HCT116 (cell line): ENCODE measurements around the gene SEPHS1. TPM values are rescaled to one million over a fixed set of nuclear protein-coding genes. Genes with fewer than 3 reads are reported as not detected.
"Not testable (repeated sequence)": the region's sequence is repeated elsewhere in the genome, so short reads cannot be mapped to it uniquely, and the experiment has no call there.

Source experiments
- ATAC-seq: fragments of 200-7000 bp; cut with Tn5 transposase; 2 replicates; pipeline ENCODE4 v1.9.1; 2020; ENCODE audit warnings: mild to moderate bottlenecking, moderate library complexity
- BruUV-seq: library from RNA; stranded (reverse); fragments of 400-500 nt; replicated peaks from 2 replicates; lab custom pipeline; 2021; lab: Mats Ljungman, UMichigan
- CTCF ChIA-PET: fragments of 300-600 bp; sonication (Branson Sonifier 250); formaldehyde crosslinking; loops from one replicate; lab custom pipeline; 2021; ENCODE audit warnings: antibody characterized with exemption; lab: Charles Lee
- POLR2A ChIA-PET: fragments of 300-600, 350-600 bp; sonication (Branson Sonifier 250); formaldehyde crosslinking; loops from one replicate; lab custom pipeline; 2021; ENCODE audit warnings: antibody characterized with exemption; lab: Charles Lee
- RAD21 ChIA-PET, 2 experiments: fragments of 300-600 bp; sonication (Branson Sonifier 250); formaldehyde crosslinking; loops; one replicate each; lab custom pipeline; 2023; ENCODE audit warnings: low total read pairs in 2 of 2; ENCODE audit not compliant: uncharacterized antibody in 2 of 2, unreplicated experiment in 2 of 2, low non-redundant PET in 1 of 2; lab: Charles Lee
- DNase-seq: peaks from one replicate; pipeline ENCODE4 v3.0.0-alpha.2; 2010; ENCODE audit warnings: low read depth, low spot score
- H2AFZ ChIP-seq: fragments of 200-600 bp; shearing (Covaris generic), sonication (generic); 2 replicates; pipeline ENCODE4 v1.6.1; 2017; ENCODE audit warnings: low read depth, mixed run types, mixed read lengths, antibody characterized with exemption, low read length; ENCODE audit not compliant: poor library complexity, severe bottlenecking
- H3K27ac ChIP-seq: 2 replicates; pipeline ENCODE4 v1.5.1; 2012; ENCODE audit warnings: low read depth, low read length
- H3K27me3 ChIP-seq: fragments of 200-600 bp; sonication (generic); 2 replicates; pipeline ENCODE4 v1.6.1; 2016; ENCODE audit warnings: mixed run types, low read length, mixed read lengths; ENCODE audit not compliant: insufficient read depth
- H3K36me3 ChIP-seq, 2 experiments: fragments of 200-500 bp in 1 of 2; fragments of 200-600 bp in 1 of 2; sonication (Bioruptor generic) in 1 of 2; sonication (generic) in 1 of 2; 2 replicates each; pipeline versions ENCODE4 v1.5.1 to v1.6.1; 2014 to 2016; ENCODE audit warnings: low read length in 2 of 2, inconsistent platforms in 1 of 2, mixed read lengths in 1 of 2, mixed run types in 1 of 2; ENCODE audit not compliant: insufficient read depth in 2 of 2, control insufficient read depth in 1 of 2
- H3K4me1 ChIP-seq, 2 experiments: fragments of 200-600 bp in 1 of 2; sonication (generic) in 1 of 2; 2 replicates each; pipeline versions ENCODE4 v1.5.1 to v1.6.1; 2012 to 2017; ENCODE audit warnings: low read length in 2 of 2, inconsistent platforms in 1 of 2, mild to moderate bottlenecking in 1 of 2, mixed read lengths in 1 of 2, mixed run types in 1 of 2, moderate library complexity in 1 of 2; ENCODE audit not compliant: insufficient read depth in 2 of 2, control insufficient read depth in 1 of 2
- H3K4me2 ChIP-seq: fragments of 200-600 bp; sonication (generic); 2 replicates; pipeline ENCODE4 v1.6.1; 2017; ENCODE audit warnings: mixed run types, low read length, mixed read lengths
- H3K4me3 ChIP-seq, 2 experiments: fragments of 200-600 bp in 1 of 2; sonication (generic) in 1 of 2; replicated peaks in 1 of 2; 2 replicates each; pipeline ENCODE4 v1.5.1; 2011 to 2016; ENCODE audit warnings: low read length in 2 of 2, control low read depth in 1 of 2, low read depth in 1 of 2, mild to moderate bottlenecking in 1 of 2, mixed read lengths in 1 of 2, mixed run types in 1 of 2
- H3K79me2 ChIP-seq: fragments of 200-600 bp; sonication (generic); 2 replicates; pipeline ENCODE4 v1.6.1; 2017; ENCODE audit warnings: mild to moderate bottlenecking, mixed run types, low read length, moderate library complexity, mixed read lengths; ENCODE audit not compliant: insufficient read depth
- H3K9ac ChIP-seq: fragments of 200-600 bp; sonication (generic); 2 replicates; pipeline ENCODE4 v1.6.1; 2016; ENCODE audit warnings: low read length, mixed read lengths
- H3K9me2 ChIP-seq: fragments of 200-600 bp; sonication (generic), shearing (Covaris generic); 2 replicates; pipeline ENCODE4 v1.6.1; 2017; ENCODE audit warnings: mixed run types, mild to moderate bottlenecking, moderate library complexity; ENCODE audit not compliant: insufficient read depth
- H3K9me3 ChIP-seq, 2 experiments: fragments of 200-500 bp in 1 of 2; fragments of 200-600 bp in 1 of 2; sonication (Bioruptor generic) in 1 of 2; sonication (generic) in 1 of 2; 2 replicates each; pipeline ENCODE4 v1.6.1; 2014 to 2017; ENCODE audit warnings: low read length in 2 of 2, mixed read lengths in 2 of 2, inconsistent platforms in 1 of 2, low read depth in 1 of 2, mild to moderate bottlenecking in 1 of 2, mixed run types in 1 of 2, moderate library complexity in 1 of 2; ENCODE audit not compliant: control insufficient read depth in 1 of 2, insufficient read depth in 1 of 2
- H4K20me1 ChIP-seq: fragments of 200-600 bp; sonication (generic), shearing (Covaris generic); 2 replicates; pipeline ENCODE4 v1.6.1; 2017; ENCODE audit warnings: mixed run types, mild to moderate bottlenecking, moderate library complexity; ENCODE audit not compliant: insufficient read depth
- CEBPB ChIP-seq: IDR thresholded peaks from 2 replicates; pipeline ENCODE4 v1.6.1; 2012; ENCODE audit warnings: low read depth
- CTCF ChIP-seq, 3 experiments: fragments of 200-600 bp in 1 of 3; sonication (generic) in 1 of 3; IDR thresholded peaks in 2 of 3; conservative IDR thresholded peaks in 1 of 3; 2 replicates each; pipeline ENCODE4 v1.5.1; 2012 to 2017; ENCODE audit warnings: low read depth in 2 of 3, low read length in 2 of 3, antibody characterized with exemption in 1 of 3, borderline replicate concordance in 1 of 3, control low read depth in 1 of 3, mild to moderate bottlenecking in 1 of 3, mixed read lengths in 1 of 3, mixed run types in 1 of 3, moderate library complexity in 1 of 3; ENCODE audit not compliant: insufficient read depth in 1 of 3
- MAX ChIP-seq: IDR thresholded peaks from 2 replicates; pipeline ENCODE4 v1.6.1; 2012
- POLR2AphosphoS5 ChIP-seq: IDR thresholded peaks from 2 replicates; pipeline ENCODE4 v1.6.1; 2011; ENCODE audit warnings: mild to moderate bottlenecking, low read depth, low read length, moderate library complexity
- SP1 ChIP-seq: IDR thresholded peaks from 2 replicates; pipeline ENCODE4 v1.6.1; 2012; ENCODE audit warnings: low read depth
- intact Hi-C: fragments of 100-400 bp; cut with micrococcal nuclease; formaldehyde crosslinking; loops from 2 replicates; pipeline ENCODE4 v1.10.0; 2022
- total RNA-seq: library from RNA; stranded (reverse); gene quantifications from one replicate; pipeline ENCODE4 v1.2.1, GENCODE V29; 2021; ENCODE audit not compliant: unreplicated experiment

The SEPHS1 gene
- total RNA-seq, 1 experiment from 2014 or later, result 51.7 TPM

GRCh38 chr10:13331646-13332045 is 16.4 kb downstream of the SEPHS1 start:
- Histone ChIP-seq H3K27ac (no peak overlapping the region), H3K27me3 (no peaks in the 10 kb centered on the region), H3K36me3 (peaks cover 28 to 41% of the 10 kb centered on the region in 2 experiments; a peak in 3 of 4 replicates), H3K4me1 (no peaks in the 10 kb centered on the region), H3K9ac (no peak overlapping the region), H3K79me2 (no peaks in the 10 kb centered on the region), H3K4me2 (no peak overlapping the region), H3K9me3 (no peaks in the 10 kb centered on the region), H3K4me3 (no peak overlapping the region), H2AFZ (no peak overlapping the region), H3K9me2 (no peaks in the 10 kb centered on the region), H4K20me1 (no peaks in the 10 kb centered on the region)
- intact Hi-C loops, result no loop called here
- ATAC-seq (no peak), DNase-seq (no peak)
- TF ChIP-seq MAX, result no peak
- no peak for TF ChIP-seq SP1
- no peak for TF ChIP-seq CEBPB
- no peak for TF ChIP-seq CTCF (IDR thresholded peaks at IDR 0.05 in 2 of 3, conservative IDR thresholded peaks at IDR 0.05 in 1 of 3; ENCODE audit: borderline replicate concordance in 1 of 3, insufficient read depth in 1 of 3, low read depth in 2 of 3, low read length in 2 of 3)
- TF ChIP-seq POLR2AphosphoS5, result no peak
- CTCF ChIA-PET, result no interaction called here
- POLR2A ChIA-PET, result no interaction called here
- no TSS peak for BruUV-seq
- RAD21 ChIA-PET, result no interaction called here

- intact Hi-C loops, H3K4me2 ChIP-seq, H4K20me1 ChIP-seq, H3K79me2 ChIP-seq, H3K27ac ChIP-seq, DNase-seq, H3K9me2 ChIP-seq, H3K27me3 ChIP-seq, H3K9me3 ChIP-seq, BruUV-seq, H3K4me1 ChIP-seq, H3K4me3 ChIP-seq, H2AFZ ChIP-seq, CTCF ChIA-PET, ATAC-seq, H3K9ac ChIP-seq, POLR2A ChIA-PET: not testable (repeated sequence)
- RAD21 ChIA-PET, result interaction anchor here in 1 of 2 experiments (0.7 kb wide), 1 partner anchor 44 kb away, joined by 5 read pairs; no protein-coding TSS in a partner anchor
- peaks cover 28 to 38% of the 10 kb centered on the region in 2 experiments; a peak in 3 of 4 replicates for H3K36me3 ChIP-seq
Measured at GRCh38 chr10:13330980-13331379, 17.1 kb downstream of the SEPHS1 start.
